GM19328 (cell line): ENCODE results near the gene CRELD2.

Experiments used
- ATAC-seq: cut with Tn5 transposase; IDR thresholded peaks from one replicate; pipeline ENCODE4 v1.9.1; 2021; ENCODE audit warnings: mild to moderate bottlenecking, moderate library complexity; ENCODE audit not compliant: unreplicated experiment

CRELD2 gene

GRCh38 chr22:49955581-49956417, 37.4 kb downstream of the CRELD2 start:
- no peak for ATAC-seq

- no peak for ATAC-seq
Measured at GRCh38 chr22:49956418-49956770, 38.0 kb downstream of the CRELD2 start.

- no peak for ATAC-seq
Measured at GRCh38 chr22:49956914-49957825, 38.7 kb downstream of the CRELD2 start.

GRCh38 chr22:49957826-49958365, 39.5 kb downstream of the CRELD2 start:
- no peak for ATAC-seq

GRCh38 chr22:49958366-49958921, 40.0 kb downstream of the CRELD2 start:
- ATAC-seq = no peak

- no peak for ATAC-seq
Measured at GRCh38 chr22:49958931-49959781, 40.7 kb downstream of the CRELD2 start.

GRCh38 chr22:49959782-49960158, 41.3 kb downstream of the CRELD2 start:
- ATAC-seq = no peak

- ATAC-seq = peak; percentile 72
Measured at GRCh38 chr22:49960159-49961004, 41.9 kb downstream of the CRELD2 start, which contains the start of gene PIM3. Gene PIM3, plus strand, starts transcription at chr22:49960772. Its CDS starts 176 bp downstream, at chr22:49960948.

GRCh38 chr22:49961005-49961600, 42.7 kb downstream of the CRELD2 start:
- ATAC-seq = no peak

GRCh38 chr22:49961601-49962011, 43.2 kb downstream of the CRELD2 start:
- no peak for ATAC-seq

GRCh38 chr22:49962012-49962750, 43.7 kb downstream of the CRELD2 start:
- no peak for ATAC-seq

GRCh38 chr22:49962751-49963646, 44.6 kb downstream of the CRELD2 start:
- ATAC-seq = no peak

- no peak for ATAC-seq
Measured at GRCh38 chr22:49963647-49964026, 45.2 kb downstream of the CRELD2 start.

- ATAC-seq = no peak
Measured at GRCh38 chr22:49964136-49965090, 46.0 kb downstream of the CRELD2 start.

- ATAC-seq = no peak
Measured at GRCh38 chr22:49965091-49966040, 46.9 kb downstream of the CRELD2 start.
